Measurements from ENCODE around the gene RABGAP1.

RABGAP1 gene

GRCh38 chr9:123073441-123073840 lies 132.6 kb downstream of the RABGAP1 start:
- H3K9ac ChIP-seq (ENCODE audit: low read length) = peak overlapping the region; percentile 1
- no peaks in the 10 kb centered on the region for H3K9me3 ChIP-seq (ENCODE audit: control insufficient read depth, low read depth, low read length)
- no peaks in the 10 kb centered on the region for H3K27me3 ChIP-seq (ENCODE audit: control insufficient read depth, insufficient read depth, low read length)
- H3K36me3 ChIP-seq (ENCODE audit: control insufficient read depth, low read depth, low read length) = peaks cover 24% of the 10 kb centered on the region
- peaks cover 52% of the 10 kb centered on the region for H3K4me1 ChIP-seq (ENCODE audit: control insufficient read depth, low read depth, low read length)
- H3K4me3 ChIP-seq (ENCODE audit: low read length) = peak overlapping the region; percentile 4
- H3K27ac ChIP-seq (ENCODE audit: low read length) = peak overlapping the region; percentile 45

GRCh38 chr9:123073991-123074422 lies 133.2 kb downstream of the RABGAP1 start:
- Histone ChIP-seq H3K27ac (ENCODE audit: low read length) (peak overlapping the region; percentile 14), H3K4me1 (ENCODE audit: control insufficient read depth, low read depth, low read length) (peaks cover 52% of the 10 kb centered on the region), H3K36me3 (ENCODE audit: control insufficient read depth, low read depth, low read length) (peaks cover 25% of the 10 kb centered on the region)

DNA sequence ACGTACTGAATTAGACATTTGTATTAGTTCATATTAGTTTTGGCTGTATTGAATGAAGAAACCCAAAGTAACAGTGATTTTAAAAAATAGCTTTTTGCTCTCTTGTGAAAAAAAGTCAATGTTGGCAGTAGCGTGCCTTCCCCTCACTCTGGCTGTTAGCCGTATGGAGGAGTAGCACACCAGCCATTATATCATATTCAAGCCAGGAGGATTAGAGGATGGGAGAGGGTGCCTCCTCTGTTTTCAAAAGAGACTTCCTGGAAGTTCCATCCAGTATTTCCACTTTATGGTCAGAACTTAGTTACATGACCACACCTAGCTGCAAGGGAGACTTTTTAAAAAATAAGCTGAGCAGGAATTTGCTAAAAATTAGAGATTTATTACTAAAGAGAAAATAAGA lies 133.8 kb downstream of the RABGAP1 start:
- peaks cover 29% of the 10 kb centered on the region for H3K36me3 ChIP-seq (ENCODE audit: control insufficient read depth, low read depth, low read length)
- H3K4me3 ChIP-seq (ENCODE audit: low read length) = no peak overlapping the region

More at GRCh38 chr9:123073991-123074422, 133.2 kb downstream of the RABGAP1 start:
- Histone ChIP-seq H3K9me3 (ENCODE audit: control insufficient read depth, low read depth, low read length) (no peaks in the 10 kb centered on the region), H3K4me3 (ENCODE audit: low read length) (peak overlapping the region; percentile 4), H3K27me3 (ENCODE audit: control insufficient read depth, insufficient read depth, low read length) (no peaks in the 10 kb centered on the region), H3K9ac (ENCODE audit: low read length) (peak overlapping the region; percentile 1)

DNA sequence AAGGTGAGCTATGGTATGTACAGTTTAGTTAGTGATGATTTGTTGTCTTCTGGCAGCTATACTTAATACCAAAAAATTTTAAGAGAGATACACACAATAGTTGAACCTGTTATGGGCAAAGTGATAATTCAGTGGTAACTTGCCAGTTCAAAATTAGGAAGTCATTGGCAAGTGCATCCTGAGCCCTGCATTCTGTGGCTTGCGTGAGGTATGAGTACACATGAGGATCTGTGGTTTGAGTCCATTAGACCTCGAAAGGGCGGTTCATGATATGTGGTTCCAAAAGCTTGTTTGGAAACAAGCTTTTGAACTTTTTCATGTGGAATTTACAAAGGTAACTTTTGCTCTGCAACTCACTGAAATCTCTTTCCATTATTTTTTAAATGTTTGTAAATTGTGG lies 139.6 kb downstream of the RABGAP1 start:
- Histone ChIP-seq H3K27ac (ENCODE audit: low read length) (no peak overlapping the region), H3K27me3 (ENCODE audit: control insufficient read depth, insufficient read depth, low read length) (no peaks in the 10 kb centered on the region), H3K36me3 (ENCODE audit: control insufficient read depth, low read depth, low read length) (peaks cover 46% of the 10 kb centered on the region), H3K9me3 (ENCODE audit: control insufficient read depth, low read depth, low read length) (no peaks in the 10 kb centered on the region), H3K4me3 (ENCODE audit: low read length) (no peak overlapping the region), H3K9ac (ENCODE audit: low read length) (no peak overlapping the region), H3K4me1 (ENCODE audit: control insufficient read depth, low read depth, low read length) (peaks cover 20% of the 10 kb centered on the region)

More for the DNA sequence above, 133.8 kb downstream of the RABGAP1 start:
- Histone ChIP-seq H3K9me3 (ENCODE audit: control insufficient read depth, low read depth, low read length) (no peaks in the 10 kb centered on the region), H3K9ac (ENCODE audit: low read length) (no peak overlapping the region), H3K4me1 (ENCODE audit: control insufficient read depth, low read depth, low read length) (peaks cover 52% of the 10 kb centered on the region), H3K27me3 (ENCODE audit: control insufficient read depth, insufficient read depth, low read length) (no peaks in the 10 kb centered on the region), H3K27ac (ENCODE audit: low read length) (no peak overlapping the region)

DNA sequence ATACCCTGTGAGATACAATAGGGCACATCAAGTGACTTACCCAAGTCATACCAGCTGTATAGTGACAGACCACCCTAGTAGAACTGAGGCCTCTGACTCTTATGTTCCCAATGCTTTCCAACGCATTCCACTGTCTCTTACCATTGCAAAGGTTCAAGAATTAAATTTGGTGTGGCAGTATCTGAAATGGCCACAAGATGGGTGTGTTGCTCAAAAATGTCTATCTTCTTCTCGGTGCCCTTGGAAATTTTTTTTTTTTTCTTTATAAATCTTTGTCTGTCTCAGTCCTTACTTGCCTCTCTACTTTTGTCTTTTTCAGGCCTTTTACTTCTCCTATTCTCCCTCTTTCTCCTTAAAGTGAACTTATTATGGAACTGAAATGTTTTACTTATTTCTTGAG lies 141.0 kb downstream of the RABGAP1 start:
- Histone ChIP-seq H3K9ac (ENCODE audit: low read length) (no peak overlapping the region), H3K9me3 (ENCODE audit: control insufficient read depth, low read depth, low read length) (no peaks in the 10 kb centered on the region), H3K36me3 (ENCODE audit: control insufficient read depth, low read depth, low read length) (peaks cover 43% of the 10 kb centered on the region), H3K4me1 (ENCODE audit: control insufficient read depth, low read depth, low read length) (peaks cover 11% of the 10 kb centered on the region), H3K27ac (ENCODE audit: low read length) (no peak overlapping the region), H3K27me3 (ENCODE audit: control insufficient read depth, insufficient read depth, low read length) (no peaks in the 10 kb centered on the region), H3K4me3 (ENCODE audit: low read length) (no peak overlapping the region)

- H3K9ac ChIP-seq (ENCODE audit: low read length) = no peak overlapping the region
- H3K9me3 ChIP-seq (ENCODE audit: control insufficient read depth, low read depth, low read length) = no peaks in the 10 kb centered on the region
- peaks cover 11% of the 10 kb centered on the region for H3K4me1 ChIP-seq (ENCODE audit: control insufficient read depth, low read depth, low read length)
- no peak overlapping the region for H3K4me3 ChIP-seq (ENCODE audit: low read length)
- H3K27me3 ChIP-seq (ENCODE audit: control insufficient read depth, insufficient read depth, low read length) = no peaks in the 10 kb centered on the region
- H3K27ac ChIP-seq (ENCODE audit: low read length) = no peak overlapping the region
- peaks cover 39% of the 10 kb centered on the region for H3K36me3 ChIP-seq (ENCODE audit: control insufficient read depth, low read depth, low read length)
Observed at GRCh38 chr9:123083680-123084079, 142.9 kb downstream of the RABGAP1 start.

- peaks cover 11% of the 10 kb centered on the region for H3K4me1 ChIP-seq (ENCODE audit: control insufficient read depth, low read depth, low read length)
Observed at GRCh38 chr9:123084256-123084655, 143.4 kb downstream of the RABGAP1 start.

DNA sequence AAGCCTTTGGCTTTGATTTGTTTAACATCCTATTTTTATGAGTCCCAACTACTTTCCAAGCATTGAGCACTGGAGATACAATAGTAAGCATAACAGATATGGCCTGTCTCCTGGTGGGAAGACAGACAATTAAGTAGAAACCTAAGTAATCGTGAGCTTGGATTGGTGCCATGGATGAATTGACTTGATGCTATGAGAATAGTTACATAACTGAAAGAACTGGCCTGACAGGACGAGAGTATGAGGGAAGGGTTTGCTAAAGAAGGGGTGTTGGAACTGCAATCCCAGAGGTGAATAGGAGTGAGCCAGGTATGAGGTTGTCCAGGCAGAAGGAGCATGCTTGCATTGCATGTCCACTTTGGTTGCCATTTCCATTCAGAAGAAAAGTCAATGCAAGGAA lies 145.1 kb downstream of the RABGAP1 start:
- Histone ChIP-seq H3K4me3 (ENCODE audit: low read length) (no peak overlapping the region), H3K9ac (ENCODE audit: low read length) (no peak overlapping the region), H3K27ac (ENCODE audit: low read length) (no peak overlapping the region), H3K4me1 (ENCODE audit: control insufficient read depth, low read depth, low read length) (peaks cover 11% of the 10 kb centered on the region), H3K36me3 (ENCODE audit: control insufficient read depth, low read depth, low read length) (peaks cover 37% of the 10 kb centered on the region), H3K9me3 (ENCODE audit: control insufficient read depth, low read depth, low read length) (no peaks in the 10 kb centered on the region), H3K27me3 (ENCODE audit: control insufficient read depth, insufficient read depth, low read length) (no peaks in the 10 kb centered on the region)

More at GRCh38 chr9:123084256-123084655, 143.4 kb downstream of the RABGAP1 start:
- H3K9me3 ChIP-seq (ENCODE audit: control insufficient read depth, low read depth, low read length) = no peaks in the 10 kb centered on the region
- H3K9ac ChIP-seq (ENCODE audit: low read length) = no peak overlapping the region
- no peak overlapping the region for H3K27ac ChIP-seq (ENCODE audit: low read length)
- H3K4me3 ChIP-seq (ENCODE audit: low read length) = no peak overlapping the region
- H3K27me3 ChIP-seq (ENCODE audit: control insufficient read depth, insufficient read depth, low read length) = no peaks in the 10 kb centered on the region
- H3K36me3 ChIP-seq (ENCODE audit: control insufficient read depth, low read depth, low read length) = peaks cover 37% of the 10 kb centered on the region

GRCh38 chr9:123087359-123087888 lies 146.6 kb downstream of the RABGAP1 start:
- Histone ChIP-seq H3K36me3 (ENCODE audit: control insufficient read depth, low read depth, low read length) (peaks cover 48% of the 10 kb centered on the region), H3K4me3 (ENCODE audit: low read length) (no peak overlapping the region), H3K9me3 (ENCODE audit: control insufficient read depth, low read depth, low read length) (no peaks in the 10 kb centered on the region), H3K9ac (ENCODE audit: low read length) (no peak overlapping the region), H3K27me3 (ENCODE audit: control insufficient read depth, insufficient read depth, low read length) (no peaks in the 10 kb centered on the region), H3K27ac (ENCODE audit: low read length) (no peak overlapping the region), H3K4me1 (ENCODE audit: control insufficient read depth, low read depth, low read length) (peaks cover 11% of the 10 kb centered on the region)

GRCh38 chr9:123089040-123089439 lies 148.2 kb downstream of the RABGAP1 start:
- no peak overlapping the region for H3K4me3 ChIP-seq (ENCODE audit: low read length)
- no peaks in the 10 kb centered on the region for H3K9me3 ChIP-seq (ENCODE audit: control insufficient read depth, low read depth, low read length)
- H3K36me3 ChIP-seq (ENCODE audit: control insufficient read depth, low read depth, low read length) = peaks cover 53% of the 10 kb centered on the region
- no peaks in the 10 kb centered on the region for H3K27me3 ChIP-seq (ENCODE audit: control insufficient read depth, insufficient read depth, low read length)
- H3K4me1 ChIP-seq (ENCODE audit: control insufficient read depth, low read depth, low read length) = peaks cover 11% of the 10 kb centered on the region
- no peak overlapping the region for H3K9ac ChIP-seq (ENCODE audit: low read length)
- no peak overlapping the region for H3K27ac ChIP-seq (ENCODE audit: low read length)

- peaks cover 47% of the 10 kb centered on the region for H3K36me3 ChIP-seq (ENCODE audit: control insufficient read depth, low read depth, low read length)
- H3K9ac ChIP-seq (ENCODE audit: low read length) = no peak overlapping the region
- H3K4me1 ChIP-seq (ENCODE audit: control insufficient read depth, low read depth, low read length) = peaks cover 9% of the 10 kb centered on the region
- H3K27ac ChIP-seq (ENCODE audit: low read length) = no peak overlapping the region
- no peaks in the 10 kb centered on the region for H3K9me3 ChIP-seq (ENCODE audit: control insufficient read depth, low read depth, low read length)
- H3K4me3 ChIP-seq (ENCODE audit: low read length) = no peak overlapping the region
- no peaks in the 10 kb centered on the region for H3K27me3 ChIP-seq (ENCODE audit: control insufficient read depth, insufficient read depth, low read length)
Observed at GRCh38 chr9:123089790-123090189, 149.0 kb downstream of the RABGAP1 start.

GRCh38 chr9:123090198-123090896 lies 149.5 kb downstream of the RABGAP1 start:
- Histone ChIP-seq H3K4me3 (ENCODE audit: low read length) (no peak overlapping the region), H3K36me3 (ENCODE audit: control insufficient read depth, low read depth, low read length) (peaks cover 42% of the 10 kb centered on the region), H3K9me3 (ENCODE audit: control insufficient read depth, low read depth, low read length) (no peaks in the 10 kb centered on the region), H3K27ac (ENCODE audit: low read length) (no peak overlapping the region), H3K9ac (ENCODE audit: low read length) (no peak overlapping the region), H3K27me3 (ENCODE audit: control insufficient read depth, insufficient read depth, low read length) (no peaks in the 10 kb centered on the region), H3K4me1 (ENCODE audit: control insufficient read depth, low read depth, low read length) (peaks cover 3% of the 10 kb centered on the region)

All from iPS-18a (cell line).